GM15510 (cell line): Measurements from ENCODE around the gene ROCK2.

Experiments
- POLR2A ChIP-seq: IDR thresholded peaks from 3 replicates; pipeline ENCODE4 v1.6.1; 2011; ENCODE audit warnings: borderline replicate concordance; ENCODE audit not compliant: insufficient read length; ENCODE audit errors: extremely low read depth

The ROCK2 gene

DNA sequence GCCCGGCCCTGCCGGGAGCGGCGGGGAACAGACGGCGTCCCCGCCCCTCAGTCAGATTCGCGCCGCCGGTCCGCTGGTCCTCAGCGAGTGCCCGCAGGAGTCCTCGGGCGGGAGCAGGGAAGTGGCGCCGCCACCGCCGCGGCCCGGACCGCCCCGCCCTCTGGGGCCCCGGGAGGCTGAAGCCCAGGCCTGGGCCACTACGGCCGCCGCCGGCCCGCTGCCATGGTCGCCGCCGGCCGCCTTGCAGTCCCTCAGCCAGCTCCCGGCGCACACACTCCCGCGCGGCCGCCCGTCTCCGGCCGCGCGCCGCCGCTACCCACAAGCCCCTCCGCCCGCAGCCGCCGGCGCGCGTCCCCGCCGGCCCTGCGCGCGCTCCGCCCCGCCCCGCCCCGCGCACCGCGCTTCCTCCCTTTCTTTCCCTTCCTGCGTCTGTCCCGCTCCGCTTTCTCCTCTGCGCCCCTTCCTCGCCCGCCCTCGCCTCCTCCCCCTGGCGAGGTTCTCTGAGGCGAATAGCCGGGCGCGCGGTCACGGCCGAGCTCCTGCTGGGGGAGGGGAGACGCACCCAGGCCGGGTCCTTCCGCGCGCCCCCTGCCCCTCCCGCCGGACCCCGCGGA, at the start of gene ROCK2:
TSS of gene ROCK2 (minus strand) at position 295 of the 614 bp plus-strand sequence. CDS start 500 bp downstream, outside the sequence.
- peak; percentile 77 for TF ChIP-seq POLR2A

DNA sequence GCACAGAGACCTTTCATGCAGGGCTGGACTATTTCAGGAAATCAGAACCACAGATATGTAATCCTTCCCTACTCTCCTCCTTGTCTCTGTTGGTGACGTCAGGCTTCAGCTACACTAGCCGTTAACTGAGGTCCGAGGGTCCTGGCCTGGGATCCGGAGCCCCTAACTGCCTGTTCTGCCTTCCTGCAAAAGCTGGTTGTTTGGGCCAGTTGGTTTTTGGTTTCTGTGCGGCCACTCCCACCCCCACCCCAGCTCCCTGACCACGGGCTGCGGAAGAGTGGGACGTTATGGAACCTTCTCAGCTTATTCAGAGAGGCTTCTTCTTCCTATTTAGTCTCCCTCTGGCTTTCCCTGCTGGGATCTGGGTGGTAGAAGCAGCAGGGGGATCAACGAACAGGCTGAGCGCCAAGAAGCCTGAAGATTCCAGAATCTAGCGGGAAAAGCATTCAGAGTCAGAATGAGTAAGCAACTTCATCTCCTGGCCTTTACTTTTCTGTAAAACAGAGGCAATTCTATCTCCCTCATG, 49.3 kb upstream of the ROCK2 start:
- no peak for TF ChIP-seq POLR2A

DNA sequence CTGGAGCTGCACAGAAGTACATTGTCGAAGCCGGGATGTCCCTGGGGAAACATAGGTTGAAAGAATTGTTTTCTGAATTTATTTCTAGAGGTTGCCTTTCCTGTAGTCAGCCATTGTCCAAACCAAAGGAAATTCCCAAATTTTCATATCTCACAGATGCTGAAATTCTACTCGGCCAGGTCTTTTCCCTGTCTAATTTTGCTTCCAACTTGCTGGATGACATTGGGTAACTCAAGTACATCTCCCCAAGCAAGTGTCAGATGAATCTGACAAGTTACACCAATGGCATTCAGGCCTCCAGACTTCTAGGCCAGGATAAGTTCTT, 47.5 kb upstream of the ROCK2 start:
- no peak for TF ChIP-seq POLR2A

DNA sequence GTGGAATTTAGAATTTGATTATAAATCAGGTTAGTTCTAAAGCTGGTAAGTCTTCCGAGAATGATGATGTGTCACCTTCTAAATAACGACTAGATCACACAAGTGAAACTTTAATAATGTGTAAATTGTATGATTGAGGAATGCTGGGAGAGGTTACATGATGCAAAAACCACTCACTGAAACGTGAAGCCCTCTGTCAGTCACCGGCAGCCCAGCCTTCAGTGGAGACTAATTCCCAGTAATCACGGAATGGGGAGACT, 45.9 kb upstream of the ROCK2 start:
- TF ChIP-seq POLR2A, result no peak

DNA sequence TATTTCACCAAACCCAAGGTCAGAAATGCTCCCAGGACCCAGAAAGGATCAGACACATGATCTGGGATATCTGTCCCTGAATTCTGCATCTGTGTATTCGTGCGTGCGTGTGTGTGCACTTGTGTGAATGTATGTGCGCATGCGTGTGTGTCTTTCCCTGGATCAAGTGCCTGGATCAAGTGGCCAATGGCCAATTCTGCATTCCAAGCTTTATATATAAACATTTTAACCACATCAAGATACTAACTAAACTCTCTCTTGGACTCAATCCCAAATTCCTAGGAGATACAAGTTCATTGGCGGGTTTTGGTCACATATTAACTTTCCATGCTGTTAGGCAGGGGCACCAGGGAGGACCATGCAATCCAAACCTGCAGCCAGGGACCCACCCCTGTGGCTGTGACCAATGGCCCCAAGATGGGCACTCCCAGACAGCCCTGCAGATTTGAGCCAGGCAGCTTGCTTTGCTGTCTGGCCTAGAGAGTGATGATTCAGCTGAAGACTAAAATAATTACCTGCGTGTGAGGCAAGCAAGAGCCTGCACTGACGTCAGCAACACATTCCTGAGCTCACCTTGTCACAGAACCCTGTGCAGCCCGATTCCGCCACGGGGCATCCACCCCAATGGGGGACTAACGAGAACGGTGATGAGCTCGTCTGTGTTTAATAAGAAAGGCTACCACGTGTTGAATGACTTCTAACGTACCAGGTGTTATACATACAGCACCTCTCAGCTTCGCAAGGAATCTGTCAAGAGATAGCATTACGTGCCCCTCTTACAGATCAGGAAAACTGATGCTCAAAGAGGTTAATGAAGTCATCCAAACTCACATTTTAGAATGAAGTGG, 45.3 kb upstream of the ROCK2 start:
- no peak for TF ChIP-seq POLR2A

DNA sequence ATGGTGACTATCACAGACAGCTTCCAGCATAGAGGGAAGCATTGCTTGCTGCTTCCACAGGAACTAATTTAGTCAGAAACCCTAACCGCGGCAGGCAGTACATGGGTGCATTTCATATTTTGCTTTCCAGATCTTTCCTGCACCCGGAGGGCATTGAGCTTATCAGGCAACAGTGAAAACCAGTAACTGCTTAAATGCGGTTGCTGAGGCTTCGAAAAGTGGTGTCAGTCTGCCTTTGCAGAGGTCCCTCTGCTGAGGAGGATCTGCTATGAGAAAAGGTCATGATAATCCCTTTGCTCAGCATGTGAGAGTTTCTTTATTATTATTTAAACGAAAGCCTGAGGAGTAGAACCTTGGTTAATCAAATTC, 44.6 kb upstream of the ROCK2 start:
- no peak for TF ChIP-seq POLR2A

DNA sequence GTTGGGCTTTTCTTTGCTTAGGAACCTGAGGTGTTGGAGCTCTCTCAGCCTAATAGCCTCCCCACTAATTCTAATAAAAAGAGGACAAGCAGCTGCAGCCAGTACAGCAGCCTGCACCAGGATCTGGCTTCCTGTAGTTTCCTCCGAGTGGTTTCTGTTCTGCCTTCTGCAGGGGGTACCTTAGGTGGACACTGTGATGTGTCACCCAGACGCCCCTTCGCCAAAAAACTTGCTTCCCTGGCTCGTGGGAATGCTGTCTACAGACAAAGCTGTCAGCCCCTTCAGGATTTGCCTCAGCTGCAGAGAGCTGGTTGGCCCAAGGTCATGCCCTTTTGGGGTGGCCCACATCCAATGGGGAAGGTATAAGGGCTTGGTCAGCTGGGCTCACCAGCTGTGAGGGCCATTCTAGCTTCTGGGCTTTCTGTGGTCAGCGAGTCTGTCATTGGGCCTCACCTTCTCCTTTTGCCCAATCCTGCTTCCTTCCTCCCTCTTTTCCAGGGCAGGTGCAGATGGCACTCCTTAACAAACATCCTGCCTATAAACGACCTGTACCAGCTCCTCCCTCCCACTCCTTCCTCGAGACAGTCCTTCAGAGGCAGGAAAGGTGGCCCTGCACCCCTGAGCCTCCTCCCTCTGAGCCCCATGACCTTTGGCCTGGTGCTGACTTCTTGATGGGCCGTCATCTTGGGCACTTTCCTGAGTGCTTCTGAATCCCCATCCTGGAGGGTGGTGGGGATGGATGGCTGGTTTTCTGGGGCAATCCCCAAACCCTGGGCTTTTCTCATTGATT, 44.0 kb upstream of the ROCK2 start:
- TF ChIP-seq POLR2A, result no peak

DNA sequence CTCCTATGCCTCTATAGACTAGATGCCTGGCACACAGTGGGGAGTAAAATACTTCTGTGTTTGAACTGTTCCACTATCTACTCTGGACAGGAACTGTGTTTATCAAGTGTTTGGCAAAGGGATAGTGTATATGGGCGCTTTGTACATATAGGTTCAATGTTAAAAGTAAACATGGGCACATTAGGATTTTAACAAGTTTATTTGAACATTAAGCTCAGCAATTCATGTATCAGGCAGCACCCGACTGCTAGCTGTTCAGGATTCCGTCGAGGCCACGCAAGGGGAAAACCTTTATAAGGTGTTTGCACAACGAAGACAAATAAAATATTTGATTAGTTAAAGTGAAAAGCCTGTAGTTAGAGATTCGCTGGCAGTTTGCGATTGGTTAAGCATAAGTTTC, 43.4 kb upstream of the ROCK2 start:
- no peak for TF ChIP-seq POLR2A

DNA sequence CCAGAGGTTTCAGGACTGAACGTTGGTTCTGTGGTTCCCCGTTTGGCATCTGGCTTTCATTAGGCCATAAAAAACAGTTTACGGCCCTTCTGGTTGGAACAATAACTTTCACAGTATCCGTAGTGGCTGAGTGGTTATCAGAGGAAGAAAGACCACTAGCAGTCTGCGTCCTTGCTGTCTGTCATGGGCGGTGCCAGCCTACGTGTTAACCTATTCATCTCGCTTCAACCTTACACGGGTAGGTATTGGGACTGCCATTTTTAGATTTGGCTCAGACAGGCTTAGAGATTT, 42.6 kb upstream of the ROCK2 start:
- no peak for TF ChIP-seq POLR2A

DNA sequence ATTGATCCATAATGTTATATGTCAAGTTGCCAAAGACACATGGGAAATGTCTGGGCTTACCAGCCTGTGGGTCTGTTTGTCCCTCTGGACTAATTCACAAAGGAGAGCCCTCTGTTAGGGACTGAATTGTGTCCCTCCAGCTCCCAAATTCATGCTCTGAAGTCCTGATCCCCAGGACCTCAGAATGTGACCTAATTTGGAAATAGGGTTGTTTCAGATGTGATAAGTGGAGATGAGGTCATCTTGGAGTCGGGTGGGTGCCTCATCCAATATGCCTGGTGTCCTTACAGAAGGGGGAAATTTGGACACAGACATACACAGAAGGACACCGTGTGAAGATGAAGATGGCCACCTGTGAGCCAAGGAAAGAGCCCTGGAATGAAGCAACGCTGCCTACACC, 41.4 kb upstream of the ROCK2 start:
- no peak for TF ChIP-seq POLR2A

DNA sequence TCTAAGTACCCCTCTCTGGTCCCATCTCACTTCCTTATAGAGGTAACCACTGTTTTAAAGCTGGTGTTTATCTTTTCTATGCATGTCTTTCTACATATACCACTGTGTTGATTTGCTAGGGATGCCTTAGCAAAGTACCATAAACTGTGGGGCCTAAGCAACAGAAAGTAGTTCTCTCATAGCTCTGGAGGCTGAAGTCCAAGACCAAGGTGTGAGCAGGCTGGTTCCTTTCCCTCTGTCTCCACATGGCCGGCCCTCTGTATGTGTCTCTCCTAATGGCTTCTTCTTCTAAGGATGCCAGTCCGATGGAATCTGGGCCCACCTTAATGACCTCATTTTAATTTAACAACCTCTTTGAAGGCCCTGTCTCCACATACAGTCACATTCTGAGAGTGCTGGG, 40.8 kb upstream of the ROCK2 start:
- TF ChIP-seq POLR2A, result no peak

DNA sequence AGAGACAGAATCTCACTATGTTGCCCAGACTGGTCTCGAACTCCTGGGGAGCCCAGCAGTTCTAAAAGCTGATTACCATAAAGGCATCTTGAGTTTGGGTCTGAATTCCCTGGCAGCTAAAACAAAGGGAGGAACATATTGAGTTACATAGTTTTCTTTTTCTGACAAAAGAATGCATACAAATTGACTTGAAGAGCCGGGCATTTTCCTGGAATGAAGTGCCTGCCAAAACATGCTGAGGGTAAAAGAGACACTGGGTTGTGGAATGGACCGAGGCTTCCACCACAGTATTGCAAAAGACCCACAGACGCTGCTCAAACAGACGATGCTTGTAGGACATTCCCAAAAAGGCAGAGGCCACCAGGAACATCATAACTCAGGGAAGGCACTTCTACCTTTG, 35.1 kb upstream of the ROCK2 start:
- TF ChIP-seq POLR2A, result no peak

DNA sequence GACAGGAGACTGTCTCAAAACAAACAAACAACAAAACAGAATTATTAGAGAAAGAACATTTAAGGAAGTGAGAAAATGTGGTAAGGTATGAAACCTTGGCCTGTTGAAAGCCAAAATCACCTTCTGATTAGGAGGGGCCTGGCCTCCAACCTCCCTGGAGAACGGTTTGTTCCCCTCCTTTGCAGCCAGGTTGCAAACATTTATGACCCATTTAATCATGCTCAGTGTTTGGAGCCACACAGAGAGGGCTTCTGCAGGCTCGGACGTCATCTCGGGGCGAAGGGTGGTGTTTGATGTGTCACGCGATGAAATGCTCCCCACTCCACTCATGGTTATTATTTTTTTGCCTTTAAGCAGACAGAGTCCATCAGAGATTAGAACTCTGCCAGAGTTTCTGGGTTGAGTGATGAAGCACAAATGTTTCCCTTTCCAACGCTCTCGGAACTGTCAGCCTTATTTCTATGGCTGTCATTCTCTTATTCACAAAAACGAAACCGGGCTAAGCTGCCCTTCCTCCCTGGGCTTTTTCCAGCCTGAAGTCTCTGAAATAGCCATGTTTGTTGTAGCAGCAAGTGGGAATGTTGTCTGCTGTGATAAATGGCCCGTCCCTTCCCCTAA, 33.6 kb upstream of the ROCK2 start:
- no peak for TF ChIP-seq POLR2A

DNA sequence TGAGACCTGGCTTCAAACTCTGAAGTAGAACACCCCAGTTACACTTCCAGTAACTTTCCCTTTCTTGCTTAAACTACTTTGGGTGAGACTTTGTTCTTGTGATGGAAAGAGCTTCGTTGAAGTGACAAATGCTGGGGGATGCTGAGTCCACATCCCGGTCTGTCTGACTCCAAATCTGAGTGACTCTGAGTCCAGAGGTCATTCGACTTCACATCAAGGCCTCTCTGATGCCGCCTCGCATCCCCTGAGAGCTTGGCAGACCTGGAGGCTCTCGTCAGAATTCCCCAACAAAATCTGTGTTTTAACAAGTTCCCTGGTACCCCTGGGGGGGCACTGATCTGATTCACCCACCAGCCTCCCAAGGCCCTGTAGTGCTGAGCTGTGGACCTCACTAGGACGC, 31.6 kb upstream of the ROCK2 start:
- no peak for TF ChIP-seq POLR2A

DNA sequence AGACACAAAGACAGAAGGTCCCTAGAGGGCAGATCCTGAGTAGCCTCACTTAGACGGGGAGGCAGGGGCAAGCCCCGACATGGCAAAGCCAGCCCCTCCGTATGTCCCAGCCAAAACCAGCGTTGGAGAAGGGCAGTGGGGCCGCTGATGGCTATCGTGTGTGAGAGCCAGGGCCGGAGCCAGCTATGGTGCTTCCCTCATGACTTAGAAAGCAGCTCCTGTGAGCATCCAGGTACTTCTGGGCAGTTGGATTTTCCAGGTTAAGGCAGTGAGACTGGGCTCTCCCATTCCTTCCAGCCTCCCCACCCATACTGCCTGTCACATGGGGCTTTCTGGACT, 31.2 kb upstream of the ROCK2 start:
- TF ChIP-seq POLR2A, result no peak
